D721Med (cell line): ENCODE results near the gene CREG1.

Source experiments
- DNase-seq: peaks from one replicate; pipeline ENCODE4 v3.0.0; 2011; ENCODE audit warnings: low spot score; ENCODE audit not compliant: insufficient read length
- FAIRE-seq: peaks from 2 replicates; lab custom pipeline; 2011; peaks lifted over from hg19 to GRCh38; lab: Jason Lieb, UNC
- TF ChIP-seq, protein P1 (sequence below): IDR thresholded peaks from 2 replicates; pipeline ENCODE4 v1.5.1; 2012; ENCODE audit warnings: mild to moderate bottlenecking, control low read depth; ENCODE audit not compliant: insufficient read depth; ENCODE audit errors: missing control alignments

CREG1 gene

DNA sequence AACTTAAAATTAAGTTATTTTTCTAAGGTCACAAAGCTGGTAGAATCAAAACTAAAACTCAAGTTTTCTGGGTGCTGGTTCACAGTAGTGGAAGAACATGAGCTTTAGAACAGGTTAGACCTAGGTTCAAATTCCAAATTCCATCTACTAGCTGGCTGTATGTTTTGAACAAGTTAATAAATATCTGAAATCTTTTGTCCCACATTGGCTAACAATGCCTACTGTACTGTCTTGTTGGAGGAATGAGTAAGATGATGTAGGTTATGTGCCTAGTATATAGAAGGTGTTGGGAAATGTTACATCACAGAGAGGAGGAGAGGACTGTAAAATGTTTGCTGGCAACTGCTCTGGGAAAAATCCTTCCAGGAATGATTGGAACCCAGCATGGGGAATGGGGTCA is 21.2 kb downstream of the CREG1 start:
- TF ChIP-seq, protein P1, sequence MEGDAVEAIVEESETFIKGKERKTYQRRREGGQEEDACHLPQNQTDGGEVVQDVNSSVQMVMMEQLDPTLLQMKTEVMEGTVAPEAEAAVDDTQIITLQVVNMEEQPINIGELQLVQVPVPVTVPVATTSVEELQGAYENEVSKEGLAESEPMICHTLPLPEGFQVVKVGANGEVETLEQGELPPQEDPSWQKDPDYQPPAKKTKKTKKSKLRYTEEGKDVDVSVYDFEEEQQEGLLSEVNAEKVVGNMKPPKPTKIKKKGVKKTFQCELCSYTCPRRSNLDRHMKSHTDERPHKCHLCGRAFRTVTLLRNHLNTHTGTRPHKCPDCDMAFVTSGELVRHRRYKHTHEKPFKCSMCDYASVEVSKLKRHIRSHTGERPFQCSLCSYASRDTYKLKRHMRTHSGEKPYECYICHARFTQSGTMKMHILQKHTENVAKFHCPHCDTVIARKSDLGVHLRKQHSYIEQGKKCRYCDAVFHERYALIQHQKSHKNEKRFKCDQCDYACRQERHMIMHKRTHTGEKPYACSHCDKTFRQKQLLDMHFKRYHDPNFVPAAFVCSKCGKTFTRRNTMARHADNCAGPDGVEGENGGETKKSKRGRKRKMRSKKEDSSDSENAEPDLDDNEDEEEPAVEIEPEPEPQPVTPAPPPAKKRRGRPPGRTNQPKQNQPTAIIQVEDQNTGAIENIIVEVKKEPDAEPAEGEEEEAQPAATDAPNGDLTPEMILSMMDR = no peak
- DNase-seq (no peak), FAIRE-seq (no peak)

DNA sequence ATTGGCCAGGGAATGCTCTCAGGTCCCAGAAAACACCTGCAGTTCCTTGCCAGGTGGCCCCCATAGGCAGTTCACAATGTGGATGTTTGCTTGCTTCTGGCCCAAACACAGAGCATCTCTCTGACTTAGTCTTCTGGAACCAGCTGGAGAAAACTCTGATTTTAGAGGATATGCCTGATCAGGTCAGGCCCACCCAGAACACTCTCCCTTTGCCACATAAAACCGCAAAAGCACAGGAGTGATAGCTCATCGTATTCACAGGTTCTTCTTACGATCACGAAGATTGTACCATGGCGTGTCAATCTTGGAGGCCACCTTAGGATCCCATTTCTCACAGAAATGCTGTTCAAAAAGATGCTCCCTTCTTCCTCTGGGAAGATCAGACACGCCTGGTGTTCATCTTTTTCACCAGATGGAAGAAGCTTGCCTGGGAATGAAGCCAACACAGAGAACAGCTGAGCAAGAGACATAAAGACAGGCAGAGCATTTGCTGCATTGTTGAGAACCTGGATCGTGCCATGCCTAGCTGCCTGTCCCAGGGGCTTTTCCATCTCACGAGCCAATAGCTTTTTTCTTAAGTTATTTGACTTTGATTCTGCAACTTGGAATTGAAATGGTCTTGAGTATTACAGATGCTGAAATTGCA is 23.6 kb downstream of the CREG1 start:
- TF ChIP-seq, protein P1 = no peak
- no peak for DNase-seq
- no peak for FAIRE-seq

DNA sequence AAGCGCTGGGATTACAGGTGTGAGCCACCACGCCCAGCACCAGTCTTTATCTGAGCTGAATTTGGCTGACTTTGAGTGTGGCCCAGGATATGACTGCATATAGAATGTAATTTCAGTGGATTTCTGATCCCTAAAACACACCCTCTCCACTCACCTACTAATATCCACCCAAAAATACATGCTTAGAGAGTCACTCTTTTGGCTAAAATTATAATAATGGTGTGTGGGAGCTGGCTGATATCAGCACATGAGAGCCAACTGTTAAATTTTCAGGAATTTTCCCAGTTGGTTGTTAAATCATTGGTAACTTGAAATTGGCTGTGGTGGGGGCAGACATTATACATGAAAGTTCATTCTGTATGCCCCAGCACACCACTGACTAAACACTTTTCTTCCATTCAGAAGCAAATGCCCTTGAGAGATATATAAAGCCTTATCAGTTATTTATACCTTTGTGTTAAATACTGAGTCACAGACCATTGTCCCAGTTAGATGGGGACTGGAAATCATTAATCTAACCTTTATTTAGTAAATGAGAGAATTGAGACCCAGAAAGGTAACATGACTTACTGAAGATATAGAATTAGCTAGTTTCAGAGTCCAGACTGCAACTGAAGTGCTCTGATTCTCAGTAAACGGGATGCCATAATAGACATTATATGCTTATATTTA is 25.4 kb downstream of the CREG1 start:
- no peak for FAIRE-seq
- TF ChIP-seq, protein P1 = no peak

DNA sequence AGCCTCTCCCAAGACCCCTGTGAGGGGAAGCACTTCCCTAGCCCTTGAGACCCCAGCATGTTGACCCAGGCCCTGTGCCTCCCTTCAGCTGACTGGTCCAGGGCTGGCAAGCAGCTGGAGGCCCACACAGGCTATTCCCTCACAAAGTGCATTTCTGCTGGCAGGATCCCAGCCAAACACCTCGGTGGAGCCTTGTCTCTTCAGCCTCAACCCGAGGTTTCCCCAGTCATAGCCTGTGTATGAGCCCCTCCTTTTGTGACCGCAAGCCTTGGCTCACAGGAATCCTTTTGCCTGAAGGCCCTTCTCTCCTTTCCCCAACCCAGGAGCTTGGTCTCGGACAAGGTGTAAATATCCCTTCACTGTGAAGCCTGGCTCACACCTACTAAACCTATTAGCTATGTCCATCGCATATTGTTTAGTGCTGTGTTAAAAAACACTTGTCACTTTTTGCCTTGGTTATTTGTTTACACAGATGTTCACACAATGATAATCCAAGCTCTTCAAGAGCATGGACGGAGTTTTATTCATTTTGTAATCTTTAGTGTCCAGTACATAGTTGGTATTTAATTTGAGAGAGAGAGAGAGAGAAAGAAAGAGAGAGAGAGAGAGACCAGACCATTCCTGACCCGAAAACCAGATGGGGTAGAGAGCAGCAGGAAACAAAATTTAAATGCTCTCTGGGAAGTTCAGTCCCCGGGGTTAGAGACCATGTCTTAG is 26.7 kb downstream of the CREG1 start:
- no peak for FAIRE-seq
- TF ChIP-seq, protein P1 = no peak
- DNase-seq = no peak

More for the DNA sequence above, 25.4 kb downstream of the CREG1 start:
- no peak for DNase-seq

DNA sequence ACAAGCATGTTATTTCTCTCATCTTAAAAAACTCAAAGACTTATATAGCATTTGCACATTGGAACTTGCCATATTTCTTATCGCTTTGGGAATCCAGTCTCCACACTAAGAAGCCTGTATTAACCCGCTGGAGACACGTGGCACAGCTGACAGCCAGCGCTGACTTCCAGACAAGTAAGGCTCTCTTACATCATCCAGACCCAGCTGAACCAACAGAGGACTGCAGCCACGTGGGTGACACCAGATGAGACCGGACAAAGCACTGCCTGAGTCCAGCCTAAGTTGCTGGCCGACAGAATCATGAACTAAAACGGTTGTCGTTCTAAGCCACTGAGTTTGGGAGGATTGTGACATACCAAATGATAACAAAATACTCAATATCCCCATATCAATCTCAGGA is 28.9 kb downstream of the CREG1 start:
- FAIRE-seq (no peak), DNase-seq (no peak)
- TF ChIP-seq, protein P1 = no peak

DNA sequence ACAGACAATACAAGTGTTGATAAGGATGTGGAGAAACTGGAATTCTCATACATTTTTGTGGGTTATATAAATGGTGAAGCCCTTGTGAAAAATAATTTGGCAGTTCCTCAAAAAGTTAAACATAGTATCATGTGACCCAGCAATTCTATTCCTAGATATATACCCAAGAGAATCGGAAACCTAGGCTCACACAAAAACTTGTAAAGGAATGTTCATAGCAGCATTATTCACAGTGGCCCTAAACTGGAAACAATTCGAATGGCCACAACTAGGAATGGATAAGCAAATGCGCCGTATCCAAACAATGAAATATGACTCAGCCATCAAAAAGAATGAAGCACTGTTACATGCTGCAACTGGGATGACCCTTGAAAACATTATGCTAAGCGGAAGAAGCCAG is 31.3 kb downstream of the CREG1 start:
- DNase-seq = no peak
- TF ChIP-seq, protein P1 = no peak
- FAIRE-seq = no peak
